Measurements from ENCODE around the gene DIO1. TPM values are rescaled to one million over a fixed set of nuclear protein-coding genes. Genes with fewer than 3 reads are reported as not detected.
"Not testable (repeated sequence)": the region's sequence is repeated elsewhere in the genome, so short reads cannot be mapped to it uniquely, and the experiment has no call there.

Gene DIO1
- total RNA-seq, result not detected
- long read RNA-seq, result 0 reads

GRCh38 chr1:53893999-53894636 lies at the start of gene DIO1:
TSS of gene DIO1 (plus strand) at chr1:53894187. CDS start at chr1:53894211, 24 bp downstream.
- DNase-seq (no peak), ATAC-seq (ENCODE audit: poor library complexity) (no peak)
- intact Hi-C loops (cut with DNase I), result no loop called here

- no peak for DNase-seq
- intact Hi-C loops (cut with DNase I), result no loop called here
These were observed 46.0 kb upstream of the DIO1 start for GRCh38 chr1:53847980-53848379.

GRCh38 chr1:53850082-53850673 lies 43.8 kb upstream of the DIO1 start:
- DNase-seq (no peak), ATAC-seq (ENCODE audit: poor library complexity) (no peak)
- intact Hi-C loops (cut with DNase I), result no loop called here

More at GRCh38 chr1:53847980-53848379, 46.0 kb upstream of the DIO1 start:
- ATAC-seq (ENCODE audit: poor library complexity), result no peak

- DNase-seq (no peak), ATAC-seq (ENCODE audit: poor library complexity) (no peak)
- intact Hi-C loops (cut with DNase I), result no loop called here
These were observed 42.3 kb upstream of the DIO1 start for GRCh38 chr1:53851571-53852285.

GRCh38 chr1:53860967-53861411 lies 33.0 kb upstream of the DIO1 start:
- no peak for DNase-seq
- ATAC-seq (ENCODE audit: poor library complexity), result peak; percentile 59
- intact Hi-C loops (cut with DNase I), result no loop called here

GRCh38 chr1:53862507-53862906 lies 31.5 kb upstream of the DIO1 start:
- intact Hi-C loops (cut with DNase I), result no loop called here
- DNase-seq (no peak), ATAC-seq (ENCODE audit: poor library complexity) (no peak)

- ATAC-seq (ENCODE audit: poor library complexity) (no peak), DNase-seq (no peak)
- intact Hi-C loops (cut with DNase I), result loop anchor here (5.0 kb wide), 1 partner anchor 99 kb away; no protein-coding TSS in a partner anchor
These were observed 25.4 kb upstream of the DIO1 start for GRCh38 chr1:53868565-53868964.

GRCh38 chr1:53869454-53870117 lies 24.4 kb upstream of the DIO1 start:
- ATAC-seq (ENCODE audit: poor library complexity) (no peak), DNase-seq (no peak)
- intact Hi-C loops (cut with DNase I), result loop anchor here (5.0 kb wide), 1 partner anchor 98 kb away; no protein-coding TSS in a partner anchor

GRCh38 chr1:53871221-53871620 lies 22.8 kb upstream of the DIO1 start:
- no peak for DNase-seq
- intact Hi-C loops (cut with DNase I), result no loop called here
- no peak for ATAC-seq (ENCODE audit: poor library complexity)

GRCh38 chr1:53871773-53872484 lies 22.1 kb upstream of the DIO1 start:
- DNase-seq, result no peak
- ATAC-seq (ENCODE audit: poor library complexity), result no peak
- intact Hi-C loops (cut with DNase I), result no loop called here

- ATAC-seq (ENCODE audit: poor library complexity); DNase-seq; intact Hi-C loops (cut with DNase I): not testable (repeated sequence)
These were observed 18.8 kb upstream of the DIO1 start for GRCh38 chr1:53875150-53875549.

GRCh38 chr1:53878492-53879105 lies 15.4 kb upstream of the DIO1 start:
- ATAC-seq (ENCODE audit: poor library complexity) (no peak), DNase-seq (no peak)
- intact Hi-C loops (cut with DNase I), result no loop called here

GRCh38 chr1:53881853-53882252 lies 12.1 kb upstream of the DIO1 start:
- ATAC-seq (ENCODE audit: poor library complexity); intact Hi-C loops (cut with DNase I); DNase-seq: not testable (repeated sequence)

GRCh38 chr1:53883600-53883999 lies 10.4 kb upstream of the DIO1 start:
- DNase-seq; intact Hi-C loops (cut with DNase I); ATAC-seq (ENCODE audit: poor library complexity): not testable (repeated sequence)

- intact Hi-C loops (cut with DNase I), result loop anchor here (5.0 kb wide), 1 partner anchor 59 kb away; the partner anchor contains the start of genes IFT25 and LRRC42
- ATAC-seq (ENCODE audit: poor library complexity), result no peak
- no peak for DNase-seq
These were observed 5.3 kb upstream of the DIO1 start for GRCh38 chr1:53888681-53889080.

- ATAC-seq (ENCODE audit: poor library complexity) (peak; percentile 99), DNase-seq (peak; percentile 95)
- intact Hi-C loops (cut with DNase I), result loop anchor here (5.0 kb wide), 1 partner anchor 58 kb away; the partner anchor contains the start of genes IFT25 and LRRC42
These were observed 4.4 kb upstream of the DIO1 start, which contains the start of gene YIPF1 for GRCh38 chr1:53889304-53890298. TSS of gene YIPF1 (minus strand) at chr1:53889797. CDS start at chr1:53888937, 860 bp downstream.

- DNase-seq (no peak), ATAC-seq (ENCODE audit: poor library complexity) (no peak)
- intact Hi-C loops (cut with DNase I), result no loop called here
These were observed 3.5 kb upstream of the DIO1 start for GRCh38 chr1:53890522-53890941.
